Hepatocyte (in vitro differentiated cells): ENCODE measurements around the gene NADK2.
"Not testable (repeated sequence)": the region's sequence is repeated elsewhere in the genome, so short reads cannot be mapped to it uniquely, and the experiment has no call there.

Source experiments
- CTCF ChIP-seq: fragments of 200-600 bp; sonication (generic); IDR thresholded peaks from 2 replicates; pipeline ENCODE4 v1.5.1; 2016; ENCODE audit warnings: antibody characterized with exemption, mild to moderate bottlenecking; ENCODE audit not compliant: poor library complexity
- EZH2phosphoT487 ChIP-seq: fragments of 200-600 bp; sonication (generic); IDR thresholded peaks from one replicate; pipeline ENCODE4 v1.6.1; 2018; ENCODE audit warnings: antibody characterized with exemption, mild to moderate bottlenecking, low read depth, moderate library complexity; ENCODE audit not compliant: unreplicated experiment, severe bottlenecking

- TF ChIP-seq CTCF, EZH2phosphoT487: not testable (repeated sequence)
Observed at GRCh38 chr5:36198783-36199182, 42.9 kb downstream of the NADK2 start.
